LoVo (cell line): ENCODE data around the gene TEX30.
A peak's percentile ranks its signal among the peaks of the same experiment; 100 is the strongest.

ENCODE experiments used
- DNase-seq: peaks from one replicate; pipeline ENCODE4 v3.0.0-alpha.2; 2016; ENCODE audit warnings: low spot score

TEX30 gene

DNA sequence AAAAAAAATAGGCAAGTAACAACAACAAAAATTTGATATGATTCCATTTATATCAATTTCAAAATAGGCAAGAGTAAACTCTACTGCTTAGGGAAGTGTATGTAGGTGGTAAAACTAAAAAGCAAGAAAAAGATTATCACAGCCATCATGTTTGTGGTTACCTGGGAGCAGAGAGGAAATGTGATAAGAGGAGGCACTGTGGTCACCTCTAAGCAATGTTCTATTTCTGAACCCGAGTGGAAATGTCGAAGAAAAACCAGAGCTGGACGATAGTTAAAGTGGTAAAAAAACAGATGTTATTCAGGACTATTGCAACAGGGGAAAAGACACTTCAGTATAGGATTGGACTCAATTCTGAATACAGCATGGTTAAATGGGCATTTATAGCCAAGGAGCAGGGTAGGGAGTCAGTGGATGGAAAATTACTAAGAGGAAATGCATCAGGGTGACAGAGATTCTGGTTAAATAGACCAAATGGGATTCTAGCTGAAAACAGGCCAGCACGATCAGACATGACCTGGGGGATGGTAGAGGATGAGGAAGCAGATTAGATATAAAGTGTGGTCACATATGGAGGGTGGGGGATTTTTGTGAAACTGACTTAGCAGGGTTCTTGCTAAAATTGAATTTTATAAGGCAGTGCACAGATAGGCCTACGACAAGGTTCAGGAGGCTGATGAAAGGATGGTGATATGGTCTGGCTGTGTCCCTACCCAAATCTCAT is 6.0 kb upstream of the TEX30 start:
- no peak for DNase-seq

DNA sequence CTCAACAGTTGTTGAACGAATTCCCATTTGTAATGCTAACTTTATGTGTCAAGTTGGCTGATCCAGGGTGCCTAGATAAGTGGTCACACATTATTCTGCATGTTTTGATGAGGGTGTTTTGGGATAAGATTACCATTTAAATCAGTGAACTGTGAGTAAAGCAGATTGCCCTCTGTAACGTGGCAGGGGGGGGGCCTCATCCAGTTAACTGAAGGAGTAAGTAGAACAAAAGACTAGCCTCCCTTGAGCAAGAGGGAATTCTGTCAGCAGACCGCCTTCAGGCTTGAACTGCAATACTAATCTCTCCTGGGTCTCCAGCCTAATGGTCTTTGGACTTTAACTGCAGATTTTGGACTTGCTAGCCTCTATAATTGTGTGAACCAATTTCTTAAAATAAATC is 4.2 kb upstream of the TEX30 start:
- no peak for DNase-seq

DNA sequence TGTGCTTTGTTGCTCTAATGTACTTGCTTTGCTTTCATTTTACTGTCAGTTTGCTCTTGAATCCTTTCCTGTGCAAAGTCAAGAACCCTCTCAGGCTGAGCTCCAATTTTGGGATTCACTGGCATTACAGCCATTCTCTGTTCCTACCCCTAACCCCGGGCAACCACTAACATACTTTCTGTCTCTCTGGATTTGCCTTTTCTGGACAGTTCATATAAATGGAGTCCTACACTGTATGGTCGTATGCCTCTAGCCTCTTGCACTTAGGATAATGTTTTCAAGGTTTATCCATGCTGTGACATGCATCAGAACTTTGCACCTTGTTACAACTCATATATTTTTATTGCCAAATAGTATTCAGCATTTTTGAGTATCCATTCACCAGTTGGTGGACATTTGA is 2.7 kb upstream of the TEX30 start:
- DNase-seq, result no peak

DNA sequence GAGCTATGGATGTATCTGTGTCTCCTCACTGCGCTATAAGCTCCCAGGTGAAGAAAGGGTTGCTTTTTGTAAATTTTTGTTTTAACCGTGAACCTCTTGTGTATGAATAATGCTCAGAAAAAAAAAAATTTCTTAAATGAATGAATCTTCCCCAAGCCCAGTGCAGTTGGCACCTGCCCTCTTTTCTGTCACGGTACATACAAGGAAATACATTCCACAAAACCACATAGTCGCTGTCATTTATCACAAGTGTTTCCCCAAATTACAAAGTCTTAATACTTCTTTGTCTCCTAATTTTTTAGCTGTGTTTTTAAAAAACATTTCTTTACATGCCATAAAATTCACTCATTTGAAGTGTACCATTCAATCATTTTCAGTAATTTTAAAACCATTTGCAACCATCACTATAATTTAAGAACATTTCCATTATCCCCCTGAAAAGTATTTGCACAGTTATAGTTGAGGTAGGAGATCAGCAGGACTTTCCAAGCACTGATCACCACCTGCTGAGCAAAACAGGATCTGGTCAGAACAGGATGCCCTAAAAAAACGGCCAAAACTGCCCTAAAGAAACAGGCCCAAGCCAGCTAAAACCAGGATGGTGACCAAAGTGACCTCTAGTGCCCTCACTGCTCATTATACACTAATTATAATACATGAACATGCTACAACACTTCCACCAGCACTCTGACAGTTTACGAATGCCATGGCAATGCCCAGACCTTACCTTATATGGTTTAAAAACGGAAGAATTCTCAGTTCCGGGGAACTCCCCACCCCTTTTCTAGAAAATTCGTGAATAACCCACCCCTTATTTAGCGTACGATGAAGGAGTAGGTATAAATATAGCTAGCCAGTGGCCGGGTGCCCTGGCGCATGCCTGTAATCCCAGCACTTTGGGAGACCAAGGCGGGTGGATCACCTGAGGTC is 1.3 kb upstream of the TEX30 start:
- no peak for DNase-seq

DNA sequence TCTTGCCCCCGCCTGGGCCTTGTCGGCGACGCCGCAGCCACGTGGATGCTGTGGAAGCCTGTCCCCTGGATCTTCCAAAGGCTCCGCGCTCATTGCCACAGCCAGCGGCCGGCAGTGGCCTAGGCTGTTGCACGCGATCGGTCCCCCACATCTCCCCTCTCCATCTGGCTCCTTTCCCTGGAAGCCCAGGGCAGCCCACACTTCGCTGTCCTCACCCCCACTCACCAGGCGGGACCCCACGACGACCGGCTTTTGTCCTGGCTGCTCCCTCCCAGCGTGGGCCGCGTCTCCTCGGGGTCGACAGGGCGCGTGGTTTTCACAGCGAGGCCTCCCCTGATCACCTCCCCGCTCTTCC is 605 bp upstream of the TEX30 start:
- DNase-seq, result no peak

DNA sequence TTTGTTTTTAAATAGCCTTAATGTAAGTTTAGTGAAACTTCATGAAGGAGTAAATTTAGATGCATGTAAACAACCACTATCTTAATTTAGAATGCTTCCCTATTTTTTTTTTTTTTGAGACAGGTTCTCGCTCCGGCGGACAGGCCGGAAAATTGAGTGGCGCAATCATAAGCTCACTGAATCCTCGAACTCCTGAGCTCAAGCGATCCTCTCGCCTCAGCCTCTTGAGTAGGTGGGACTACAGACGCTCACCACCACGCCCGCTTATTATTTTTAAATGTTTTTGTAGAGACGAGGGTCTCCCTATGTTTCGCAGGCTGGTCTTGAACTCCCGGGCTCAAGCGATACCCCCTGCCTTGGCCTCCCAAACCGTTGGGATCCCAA is 1.6 kb downstream of the TEX30 start:
- no peak for DNase-seq

DNA sequence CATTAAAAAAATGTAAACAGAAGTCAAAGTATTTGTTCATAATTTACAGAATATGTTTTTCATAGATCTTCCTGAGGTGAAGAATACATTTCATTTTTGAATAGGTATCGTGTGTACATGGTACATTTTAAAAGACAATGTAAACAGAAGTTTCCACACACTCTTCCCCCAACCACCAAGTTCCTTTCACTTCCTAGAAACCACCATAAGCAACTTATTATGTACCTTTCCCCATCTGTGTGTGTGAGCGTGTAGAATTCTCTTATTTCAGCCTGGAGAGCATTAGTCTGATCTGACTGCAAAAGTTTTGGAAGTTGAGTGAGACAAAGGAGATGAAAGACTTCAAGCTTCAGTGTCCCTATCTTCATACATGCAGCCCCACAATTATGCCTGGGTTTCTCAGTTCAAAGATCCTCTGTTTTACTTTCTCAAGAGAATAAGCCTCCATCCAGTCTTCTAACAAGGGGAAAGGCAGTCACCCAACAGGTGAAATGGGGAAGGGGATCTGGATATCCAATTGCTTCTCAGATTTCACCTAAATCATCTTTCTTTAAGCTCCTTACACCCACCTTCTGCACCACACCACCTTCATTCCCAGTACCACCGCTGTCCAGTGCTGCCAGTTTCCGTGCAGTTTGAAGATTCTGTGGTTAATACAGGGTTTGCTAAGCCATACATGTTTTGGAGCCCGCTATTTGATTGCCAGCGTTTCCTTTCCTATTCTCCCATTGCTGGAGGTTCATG is 2.1 kb downstream of the TEX30 start:
- DNase-seq, result no peak

DNA sequence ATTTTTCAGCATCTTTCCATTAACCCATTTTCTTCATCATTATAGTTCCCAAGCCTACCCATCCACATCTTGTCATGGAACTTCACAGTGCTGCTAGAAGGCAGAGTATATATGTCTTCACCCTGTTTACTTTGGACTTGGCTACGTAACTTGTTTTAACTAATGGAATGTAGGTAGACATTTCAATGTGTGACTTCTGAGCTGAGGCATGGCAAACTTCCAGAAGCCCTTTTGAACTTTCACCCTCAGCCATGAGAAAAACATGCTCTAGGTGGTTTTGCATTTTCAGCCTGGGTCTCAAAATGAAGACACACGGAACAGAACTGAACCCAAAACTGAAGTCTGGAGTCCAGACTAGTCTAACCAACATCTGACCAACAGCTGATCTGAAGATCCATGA is 3.2 kb downstream of the TEX30 start:
- DNase-seq, result no peak

DNA sequence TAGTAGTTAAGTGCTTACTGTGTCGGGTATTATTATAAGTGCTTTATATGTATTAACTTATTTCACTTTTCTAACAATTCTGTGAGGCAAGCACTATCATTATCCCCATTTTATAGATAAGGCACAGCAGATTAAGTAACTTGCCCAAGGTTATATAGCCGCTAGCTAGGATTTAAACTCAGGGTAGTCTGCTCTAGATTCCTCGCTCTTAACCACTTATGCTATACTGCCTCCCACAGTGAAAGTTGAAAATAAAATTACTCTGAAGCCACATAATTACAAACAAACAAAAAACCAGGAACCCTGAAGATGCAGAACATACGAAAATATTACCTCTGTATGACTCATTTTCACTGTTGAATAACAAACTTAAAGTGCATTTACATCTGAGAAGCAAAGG is 3.9 kb downstream of the TEX30 start:
- DNase-seq, result no peak

DNA sequence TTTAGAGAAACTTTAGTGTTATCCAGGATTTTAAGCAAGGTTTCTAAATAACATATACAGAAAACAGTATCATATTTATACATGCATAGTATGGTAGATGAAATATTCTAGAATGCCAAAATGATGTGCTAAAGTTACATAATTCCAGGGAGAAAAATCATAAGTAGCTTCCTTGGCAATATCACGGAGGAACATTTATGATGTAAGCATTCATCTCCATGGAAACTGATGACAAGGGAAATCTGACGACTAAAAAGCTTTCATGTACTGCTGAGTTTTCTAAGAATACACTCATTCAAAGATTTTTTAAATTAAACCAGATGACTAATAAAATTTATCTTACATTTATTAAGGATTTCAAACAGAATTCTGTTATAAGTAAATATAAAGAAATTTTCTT is 4.7 kb downstream of the TEX30 start:
- no peak for DNase-seq

DNA sequence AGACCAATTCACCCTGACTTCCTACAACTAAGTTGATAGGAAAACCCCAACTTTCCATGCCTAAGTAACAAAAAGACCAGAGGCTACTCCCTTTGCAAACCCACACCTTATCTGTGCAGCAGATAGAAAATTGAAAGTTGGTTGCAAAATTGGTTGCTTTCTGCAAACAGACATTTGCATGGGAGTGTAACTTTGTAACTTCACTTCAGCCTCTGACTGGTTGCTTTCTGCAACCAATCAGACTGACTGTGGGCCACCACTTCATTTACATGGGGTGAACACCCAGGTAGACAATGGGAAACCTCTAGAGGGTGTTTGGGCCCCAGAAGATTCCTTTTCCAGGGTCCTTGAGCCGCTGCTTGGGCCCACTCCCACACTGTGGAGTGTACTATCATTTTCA is 9.8 kb downstream of the TEX30 start:
- DNase-seq, result no peak

DNA sequence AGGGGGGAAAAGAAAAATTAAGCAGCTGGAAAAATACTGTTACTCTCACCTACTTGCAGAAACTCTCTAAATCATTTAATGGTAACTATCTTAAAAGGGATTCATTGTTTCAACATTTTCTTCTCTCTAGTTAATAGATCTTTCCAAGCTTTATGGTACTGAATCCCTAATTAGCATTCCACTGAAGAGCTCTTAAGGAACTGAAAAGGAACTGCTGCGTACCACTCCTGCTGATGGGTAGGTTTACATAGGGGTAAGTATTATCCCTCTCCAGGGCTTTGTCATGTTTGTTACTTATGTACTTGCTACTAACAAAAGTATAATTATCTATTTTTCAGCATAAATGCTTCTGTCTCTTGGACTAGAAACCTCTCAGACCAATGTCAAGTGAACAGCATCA is 12.5 kb downstream of the TEX30 start:
- no peak for DNase-seq

DNA sequence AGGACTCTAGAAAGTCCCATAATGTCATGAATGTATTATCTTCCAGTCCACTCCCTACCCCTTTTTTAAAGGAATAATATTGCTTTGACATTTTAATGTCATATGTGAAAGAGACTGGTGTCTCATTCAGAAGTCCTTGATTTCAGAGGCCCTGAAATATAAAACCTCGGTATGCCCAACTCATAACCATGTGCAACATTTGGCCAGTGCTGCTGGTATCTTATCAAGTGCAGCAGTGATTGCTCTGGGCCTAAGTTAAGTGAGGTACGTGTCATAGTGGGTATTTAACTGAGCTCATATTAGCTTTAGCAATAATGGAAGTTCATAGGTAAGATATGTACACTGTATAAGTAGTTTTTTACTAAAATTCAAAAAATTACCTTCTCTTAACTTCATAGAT is 14.7 kb downstream of the TEX30 start:
- DNase-seq, result no peak

DNA sequence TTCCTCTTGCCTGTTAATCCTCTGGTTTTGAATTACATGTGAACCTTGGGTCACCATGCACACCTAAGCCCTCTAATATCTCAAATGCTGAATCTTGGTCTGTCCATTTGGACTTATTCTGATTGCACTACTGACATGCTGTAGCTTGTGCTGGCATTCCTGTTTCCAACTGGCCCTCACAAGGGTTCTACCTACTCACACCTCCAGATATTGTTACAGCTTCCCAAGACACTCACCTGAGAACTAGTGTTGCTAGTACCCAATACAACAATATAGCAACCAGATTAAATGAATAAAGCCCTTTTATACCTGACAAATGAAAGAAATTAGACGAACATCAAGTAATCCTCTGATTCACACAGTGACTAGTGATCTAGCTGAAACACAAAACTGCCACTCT is 16.6 kb downstream of the TEX30 start:
- no peak for DNase-seq

DNA sequence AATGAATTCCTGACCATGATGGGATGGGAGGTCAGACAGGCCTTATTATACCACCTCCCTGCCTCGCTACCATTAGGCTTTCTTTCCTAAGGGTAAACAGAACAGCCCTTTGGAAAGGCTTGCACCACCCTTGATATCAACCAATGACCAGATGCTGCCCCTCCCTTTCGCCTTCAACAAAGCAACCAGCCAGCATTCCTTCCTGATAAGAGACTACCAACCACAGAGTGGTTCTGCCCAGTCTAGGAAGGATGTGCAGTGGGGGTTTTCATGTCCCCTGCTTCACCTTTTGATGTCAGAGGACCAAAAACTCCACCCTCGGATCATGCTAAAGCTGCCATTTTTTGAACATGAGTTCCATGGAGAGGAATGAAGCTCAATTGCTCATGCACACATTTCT is 21.7 kb downstream of the TEX30 start:
- no peak for DNase-seq

DNA sequence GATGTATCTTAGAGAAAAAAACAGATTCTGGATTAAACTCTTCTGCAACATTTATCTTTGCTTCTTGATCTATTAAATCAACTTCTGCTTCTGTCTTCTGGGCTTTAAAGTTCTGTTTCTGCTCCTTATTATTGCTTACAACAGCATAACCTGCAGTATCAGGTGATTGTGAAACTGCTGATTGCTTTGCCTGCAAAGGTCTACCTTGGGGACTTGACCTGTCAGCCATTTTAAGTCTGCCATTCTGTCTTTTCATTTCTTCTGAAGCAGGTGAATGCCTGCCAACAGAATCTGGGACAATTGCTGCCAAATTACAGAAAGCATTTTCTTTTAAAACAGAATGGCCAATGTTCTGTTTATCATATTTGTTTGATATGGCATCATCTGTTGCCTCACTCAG is 31.1 kb downstream of the TEX30 start:
- DNase-seq, result no peak

DNA sequence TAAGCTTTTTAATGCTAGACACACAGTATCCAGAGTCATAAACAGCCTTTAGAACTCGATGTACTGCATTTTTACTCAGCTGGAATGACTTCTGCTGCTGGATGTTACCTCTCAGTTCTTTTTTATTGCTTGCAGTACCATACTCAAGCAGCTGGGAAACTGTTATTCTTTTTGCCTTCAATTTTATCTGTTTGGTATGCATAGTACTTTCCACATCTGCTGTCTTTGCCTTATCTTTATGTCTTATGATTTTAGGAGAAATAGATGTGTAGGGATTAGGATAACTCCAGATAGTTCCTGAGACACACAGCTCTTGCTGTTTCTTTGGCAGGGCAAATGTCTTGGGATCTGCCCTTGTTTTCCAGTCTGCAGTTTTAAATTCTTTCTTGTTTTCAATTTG is 31.5 kb downstream of the TEX30 start:
- no peak for DNase-seq

DNA sequence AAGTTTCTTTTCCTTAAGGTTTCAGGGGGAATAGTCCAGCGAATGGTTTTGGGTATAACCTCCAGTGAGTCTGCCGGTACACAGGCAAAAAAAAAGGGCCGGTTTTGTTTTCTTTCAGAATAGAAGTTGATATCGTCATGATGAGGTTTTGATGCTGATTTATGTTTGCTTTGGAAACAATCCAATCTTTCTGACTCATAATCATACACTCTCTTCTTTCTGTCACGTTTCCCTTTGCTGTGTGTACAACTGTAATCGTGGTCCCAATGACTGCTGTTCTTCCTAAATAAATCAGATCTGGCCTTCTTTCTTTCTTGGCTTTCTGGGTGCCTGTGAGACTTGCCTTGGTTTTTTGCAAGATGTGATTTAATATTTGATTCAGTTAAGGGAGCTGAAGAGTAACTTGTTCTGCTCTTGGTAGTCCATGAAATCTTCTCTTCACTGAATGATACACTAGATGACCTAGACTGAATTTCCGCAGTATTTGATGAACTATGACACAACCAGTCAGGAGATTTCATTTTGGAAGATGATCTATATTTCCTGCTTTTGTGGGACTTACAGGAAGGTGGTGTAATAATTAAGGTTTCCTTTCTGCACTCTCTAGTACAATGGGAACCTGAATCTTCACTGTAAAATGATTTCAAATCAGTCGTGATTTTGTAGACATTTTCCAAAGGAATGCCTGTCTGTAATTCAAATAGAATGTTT is 43.9 kb downstream of the TEX30 start:
- DNase-seq, result peak; percentile 51

DNA sequence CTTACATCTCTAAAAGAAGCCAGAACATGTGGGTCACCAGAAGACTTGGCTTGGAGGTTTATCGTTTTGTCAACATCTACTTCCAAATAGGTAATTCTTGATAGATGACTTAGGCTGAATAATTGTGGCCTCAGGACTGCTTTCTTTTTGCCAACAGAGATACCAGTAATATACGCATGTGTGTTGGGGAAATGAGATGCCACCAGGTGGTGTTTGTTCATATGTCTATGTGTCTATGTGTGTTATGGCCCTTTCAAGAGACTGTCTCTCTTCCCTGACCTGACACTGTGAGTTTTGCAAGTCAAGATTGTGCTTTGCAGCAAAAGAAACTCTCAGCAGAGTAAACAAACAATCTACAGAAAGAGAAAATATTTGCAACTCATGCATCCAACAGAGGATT is 47.2 kb downstream of the TEX30 start:
- DNase-seq, result no peak

DNA sequence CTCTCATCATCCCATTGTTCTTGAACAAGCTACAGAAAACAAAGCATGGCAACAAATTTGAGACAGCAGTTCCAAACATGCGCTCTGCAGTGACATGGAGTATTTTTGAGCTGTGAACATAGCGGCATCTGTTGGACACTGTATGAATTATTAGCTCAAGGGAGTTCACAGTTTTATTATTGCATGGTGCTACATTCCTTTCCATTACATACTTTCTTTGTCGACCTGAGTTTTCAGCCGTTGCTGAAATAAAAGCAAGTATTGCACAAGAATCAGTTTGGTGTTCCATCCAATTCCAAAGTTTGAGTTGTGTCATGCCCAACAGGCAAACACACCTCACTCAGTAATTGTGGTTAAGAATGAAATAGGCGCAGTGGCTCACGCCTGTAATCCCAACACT is 48.7 kb downstream of the TEX30 start:
- DNase-seq, result peak; percentile 44

DNA sequence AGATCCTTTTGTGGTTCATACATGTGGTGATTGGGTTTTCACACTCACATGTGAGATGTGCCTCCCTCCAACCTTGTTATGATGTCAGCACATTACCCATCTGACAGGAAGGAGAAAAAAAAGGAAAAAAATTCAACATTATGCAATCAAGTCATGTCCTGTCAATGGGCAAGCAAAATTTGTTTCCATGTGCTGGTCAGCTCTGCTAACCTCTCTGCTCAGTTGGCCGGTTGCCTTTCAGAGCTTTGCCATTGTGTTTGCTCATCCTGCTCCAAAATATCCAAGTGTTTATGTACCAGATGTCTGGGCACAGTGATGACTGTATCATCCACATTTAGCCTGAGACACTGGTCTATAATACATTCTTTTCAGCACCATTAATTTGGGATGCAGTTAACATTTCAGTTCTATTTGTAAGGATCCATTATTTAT is 51.8 kb downstream of the TEX30 start:
- DNase-seq, result no peak

DNA sequence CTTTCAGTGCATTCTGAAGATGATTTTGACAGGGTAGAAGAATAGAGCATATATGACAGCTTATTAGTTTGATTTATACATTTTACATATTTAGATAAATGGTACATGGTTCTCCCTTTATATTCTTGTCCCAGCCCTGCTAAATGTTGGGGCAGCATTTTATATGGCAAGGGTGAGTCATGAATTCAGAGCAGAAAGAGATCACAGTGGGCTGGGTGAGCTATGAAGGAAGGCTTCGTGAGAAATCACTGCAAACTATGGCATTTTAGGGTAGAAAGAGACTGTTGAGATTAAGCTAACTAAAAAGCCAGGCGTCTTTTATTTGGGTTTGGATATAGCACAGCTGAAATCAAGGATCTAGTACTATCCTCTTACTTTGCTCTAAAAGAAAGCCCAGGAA is 54.8 kb downstream of the TEX30 start:
- no peak for DNase-seq
